IMR-90 (cell line): ENCODE measurements around the gene LY6G5C. TPM values are rescaled to one million over a fixed set of nuclear protein-coding genes. Genes with fewer than 3 reads are reported as not detected.

ENCODE experiments used
- ATAC-seq: fragments of 200-7000 bp; cut with Tn5 transposase; 2 replicates; pipeline ENCODE4 v1.9.1; 2020; ENCODE audit warnings: low read depth, mild to moderate bottlenecking, moderate library complexity
- BruUV-seq: library from RNA; stranded (reverse); fragments of 400-500 nt; replicated peaks from 2 replicates; lab custom pipeline; 2021; lab: Mats Ljungman, UMichigan
- CTCF ChIA-PET: fragments of 300-600 bp; formaldehyde crosslinking; extraction: SDS; loops from one replicate; lab custom pipeline; 2021; ENCODE audit warnings: antibody characterized with exemption; lab: Yijun Ruan, JAX
- POLR2A ChIA-PET: fragments of 300-600 bp; sonication (Branson Sonifier 250); formaldehyde crosslinking; loops from one replicate; lab custom pipeline; 2022; ENCODE audit warnings: antibody characterized with exemption; ENCODE audit not compliant: unreplicated experiment; lab: Charles Lee
- DNase-seq: peaks from one replicate; pipeline ENCODE4 v3.0.0; 2013
- H2AFZ ChIP-seq: replicated peaks from 2 replicates; pipeline ENCODE3; 2013; ENCODE audit warnings: low read length, mild to moderate bottlenecking; ENCODE audit not compliant: poor library complexity
- H2AK5ac ChIP-seq: 2 replicates; pipeline ENCODE4 v1.6.1; 2013; ENCODE audit warnings: low read depth, low read length, inconsistent platforms
- H2AK9ac ChIP-seq: replicated peaks from 2 replicates; pipeline ENCODE3; 2013; ENCODE audit warnings: mild to moderate bottlenecking, low read depth, low read length, moderate library complexity; ENCODE audit not compliant: poor library complexity
- H2BK120ac ChIP-seq: 2 replicates; pipeline ENCODE4 v1.6.1; 2013; ENCODE audit warnings: low read depth, low read length, inconsistent platforms
- H2BK15ac ChIP-seq: 3 replicates; pipeline ENCODE4 v1.6.1; 2013; ENCODE audit warnings: low read depth, low read length, inconsistent platforms
- H2BK20ac ChIP-seq: 2 replicates; pipeline ENCODE4 v1.6.1; 2013; ENCODE audit warnings: low read depth, mild to moderate bottlenecking, inconsistent platforms, low read length, moderate library complexity
- H2BK5ac ChIP-seq: 2 replicates; pipeline ENCODE4 v1.6.1; 2013; ENCODE audit warnings: mild to moderate bottlenecking, low read depth, low read length, inconsistent platforms; ENCODE audit not compliant: poor library complexity, severe bottlenecking
- H3K14ac ChIP-seq: replicated peaks from 2 replicates; pipeline ENCODE4 v1.6.1; 2013; ENCODE audit warnings: low read depth, low read length, inconsistent platforms
- H3K18ac ChIP-seq: 2 replicates; pipeline ENCODE4 v1.6.1; 2013; ENCODE audit warnings: low read depth, low read length, control low read depth
- H3K23ac ChIP-seq: 2 replicates; pipeline ENCODE4 v1.6.1; 2013; ENCODE audit warnings: low read depth, low read length, inconsistent platforms
- H3K27ac ChIP-seq: 2 replicates; pipeline ENCODE4 v1.5.1; 2013; ENCODE audit warnings: mild to moderate bottlenecking, control low read depth, low read length; ENCODE audit not compliant: insufficient read depth
- H3K27me3 ChIP-seq: 2 replicates; pipeline ENCODE4 v1.6.1; 2013; ENCODE audit warnings: low read length; ENCODE audit not compliant: control insufficient read depth, insufficient read depth
- H3K36me3 ChIP-seq: 2 replicates; pipeline ENCODE4 v1.6.1; 2013; ENCODE audit warnings: low read length, mixed read lengths; ENCODE audit not compliant: control insufficient read depth, insufficient read depth
- H3K4ac ChIP-seq: 2 replicates; pipeline ENCODE4 v1.6.1; 2013; ENCODE audit warnings: low read depth, low read length, inconsistent platforms
- H3K4me1 ChIP-seq: 2 replicates; pipeline ENCODE4 v1.6.1; 2013; ENCODE audit warnings: low read length, mixed read lengths; ENCODE audit not compliant: control insufficient read depth, insufficient read depth
- H3K4me2 ChIP-seq: 2 replicates; pipeline ENCODE4 v1.6.1; 2013; ENCODE audit warnings: low read depth, mild to moderate bottlenecking, control low read depth, low read length, moderate library complexity
- H3K4me3 ChIP-seq: 2 replicates; pipeline ENCODE4 v1.5.1; 2013; ENCODE audit warnings: low read depth, mild to moderate bottlenecking, control low read depth, low read length, moderate library complexity; ENCODE audit not compliant: insufficient read depth
- H3K56ac ChIP-seq: 2 replicates; pipeline ENCODE4 v1.6.1; 2013; ENCODE audit warnings: low read length, inconsistent platforms; ENCODE audit not compliant: insufficient read depth; ENCODE audit errors: extremely low read depth
- H3K79me1 ChIP-seq, 2 experiments: 2 replicates each; pipeline ENCODE4 v1.6.1; 2013; ENCODE audit warnings: low read length in 2 of 2, inconsistent platforms in 1 of 2, low read depth in 1 of 2
- H3K9ac ChIP-seq: 2 replicates; pipeline ENCODE4 v1.6.1; 2013; ENCODE audit warnings: low read depth, low read length, control low read depth
- H3K9me1 ChIP-seq: 2 replicates; pipeline ENCODE4 v1.6.1; 2013; ENCODE audit warnings: low read length, inconsistent platforms; ENCODE audit not compliant: insufficient read depth
- H3K9me3 ChIP-seq: 2 replicates; pipeline ENCODE4 v1.6.1; 2013; ENCODE audit warnings: low read length; ENCODE audit not compliant: control insufficient read depth, insufficient read depth
- H4K20me1 ChIP-seq: 2 replicates; pipeline ENCODE4 v1.6.1; 2013; ENCODE audit warnings: low read length, inconsistent platforms; ENCODE audit not compliant: insufficient read depth
- H4K5ac ChIP-seq: 2 replicates; pipeline ENCODE4 v1.6.1; 2013; ENCODE audit warnings: mild to moderate bottlenecking, low read depth, low read length, control low read depth
- H4K8ac ChIP-seq, 2 experiments: 2 replicates each; pipeline ENCODE4 v1.6.1; 2013; ENCODE audit warnings: low read depth in 2 of 2, low read length in 2 of 2, control low read depth in 1 of 2, inconsistent platforms in 1 of 2
- H4K91ac ChIP-seq: 2 replicates; pipeline ENCODE4 v1.6.1; 2013; ENCODE audit warnings: low read depth, low read length, inconsistent platforms; ENCODE audit not compliant: insufficient read depth
- BHLHE40 ChIP-seq: fragments of 150-350 bp; IDR thresholded peaks from 2 replicates; pipeline ENCODE4 v1.6.1; 2016; ENCODE audit warnings: mild to moderate bottlenecking, low read depth, low read length
- CEBPB ChIP-seq: IDR thresholded peaks from 2 replicates; pipeline ENCODE4 v1.6.1; 2012; ENCODE audit warnings: low read depth, low read length, improper control_type of control experiment
- CHD1 ChIP-seq: IDR thresholded peaks from 2 replicates; pipeline ENCODE4 v1.6.1; 2012; ENCODE audit warnings: low read depth, low read length, improper control_type of control experiment
- CTCF ChIP-seq: conservative IDR thresholded peaks from 2 replicates; pipeline ENCODE4 v1.5.1; 2012; ENCODE audit warnings: mild to moderate bottlenecking, low read depth, low read length, improper control_type of control experiment
- ELK1 ChIP-seq: fragments of 150-350 bp; IDR thresholded peaks from 2 replicates; pipeline ENCODE4 v1.6.1; 2016; ENCODE audit warnings: low read depth, mild to moderate bottlenecking, low read length, moderate library complexity, borderline replicate concordance
- FOS ChIP-seq: fragments of 150-350 bp; IDR thresholded peaks from 2 replicates; pipeline ENCODE4 v1.6.1; 2016; ENCODE audit warnings: low read depth, low read length
- MAFK ChIP-seq: IDR thresholded peaks from 2 replicates; pipeline ENCODE4 v1.6.1; 2012; ENCODE audit warnings: low read depth, low read length, improper control_type of control experiment
- MAZ ChIP-seq: IDR thresholded peaks from 2 replicates; pipeline ENCODE4 v1.6.1; 2012; ENCODE audit warnings: low read depth, mild to moderate bottlenecking, low read length, improper control_type of control experiment, moderate library complexity, borderline replicate concordance
- MXI1 ChIP-seq: IDR thresholded peaks from 2 replicates; pipeline ENCODE4 v1.6.1; 2012; ENCODE audit warnings: low read depth, mild to moderate bottlenecking, low read length, moderate library complexity, borderline replicate concordance
- NFE2L2 ChIP-seq: fragments of 150-350 bp; IDR thresholded peaks from 2 replicates; pipeline ENCODE4 v1.6.1; 2016; ENCODE audit warnings: low read depth, mild to moderate bottlenecking, low read length
- POLR2A ChIP-seq: IDR thresholded peaks from 2 replicates; pipeline ENCODE4 v1.6.1; 2012; ENCODE audit warnings: mild to moderate bottlenecking, low read depth, low read length
- RAD21 ChIP-seq: IDR thresholded peaks from 2 replicates; pipeline ENCODE4 v1.6.1; 2012; ENCODE audit warnings: low read length, improper control_type of control experiment
- RCOR1 ChIP-seq: IDR thresholded peaks from 2 replicates; pipeline ENCODE4 v1.6.1; 2012; ENCODE audit warnings: mild to moderate bottlenecking, low read length, improper control_type of control experiment; ENCODE audit not compliant: insufficient replicate concordance
- RFX5 ChIP-seq: IDR thresholded peaks from 2 replicates; pipeline ENCODE4 v1.8.0; 2012; ENCODE audit warnings: low read depth, mild to moderate bottlenecking, low read length, moderate library complexity
- SMC3 ChIP-seq: fragments of 150-350 bp; IDR thresholded peaks from 2 replicates; pipeline ENCODE4 v1.6.1; 2016; ENCODE audit warnings: low read depth, mild to moderate bottlenecking, antibody characterized with exemption, low read length, moderate library complexity
- USF2 ChIP-seq: fragments of 150-350 bp; IDR thresholded peaks from 2 replicates; pipeline ENCODE4 v1.6.1; 2017; ENCODE audit warnings: mild to moderate bottlenecking, antibody characterized with exemption, low read length, low read depth
- WGBS, 2 experiments: methylation state at CpG; one replicate each; pipeline versions ENCODE4 v1.1.5 to v1.1.7; 2013; ENCODE audit warnings: missing lambda C conversion rate in 2 of 2; ENCODE audit not compliant: insufficient read length in 1 of 2; ENCODE audit errors: extremely low coverage in 2 of 2; 5-methylcytosine and 5-hydroxymethylcytosine counted together
- dilution Hi-C: fragments of 300-500 bp; cut with HindIII; formaldehyde crosslinking; loops from one replicate; pipeline ENCODE4 v1.14.3; 2018; ENCODE audit warnings: low sequenced_read_pairs; ENCODE audit not compliant: unreplicated experiment
- in situ Hi-C: fragments of 300-500 bp; cut with MboI; formaldehyde crosslinking; loops from 3 replicates; pipeline ENCODE4 v1.14.3; 2019; ENCODE audit warnings: low sequenced_read_pairs, inconsistent platforms, mixed read lengths
- intact Hi-C: fragments of 100-400 bp; cut with micrococcal nuclease; formaldehyde crosslinking; loops from 2 replicates; pipeline ENCODE4 v1.10.0; 2022
- polyA plus RNA-seq, 3 experiments: library from polyadenylated mRNA; depleted of rRNA; stranded (reverse); fragments of >200 nt; gene quantifications; 2 replicates each; pipeline ENCODE4 v1.2.3, GENCODE V29; 2012; ENCODE audit warnings: low replicate concordance in 1 of 3
- total RNA-seq: library from RNA; depleted of rRNA; stranded (reverse); fragments of >200 nt; gene quantifications from 2 replicates; pipeline ENCODE4 v1.2.3, GENCODE V29; 2012

Gene LY6G5C
- total and polyA plus RNA-seq, 2 of the 4 experiments (the other 2 are of a cell fraction), result 0.18 to 2.0 TPM

- H2BK120ac ChIP-seq, result no peak overlapping the region
- H3K27me3 ChIP-seq, result no peaks in the 10 kb centered on the region
- no peak overlapping the region for H4K91ac ChIP-seq
- in situ Hi-C loops, result no loop called here
- H2BK15ac ChIP-seq, result no peak overlapping the region
- no TSS peak for BruUV-seq
- ChIA-PET CTCF (no interaction called here), POLR2A (no interaction called here)
- no peaks in the 10 kb centered on the region for H4K20me1 ChIP-seq
- H3K9me3 ChIP-seq, result no peaks in the 10 kb centered on the region
- dilution Hi-C loops, result no loop called here
- no peak for ATAC-seq
- H3K4ac ChIP-seq, result no peak overlapping the region
- no peak overlapping the region for H2AK5ac ChIP-seq
- no peak overlapping the region for H2AK9ac ChIP-seq
- no peaks in the 10 kb centered on the region for H3K79me1 ChIP-seq
- H2BK20ac ChIP-seq, result no peak overlapping the region
- no peak overlapping the region for H3K4me3 ChIP-seq
- no peak overlapping the region for H3K27ac ChIP-seq
- H3K23ac ChIP-seq, result no peak overlapping the region
- H4K5ac ChIP-seq, result no peak overlapping the region
- no peak overlapping the region for H3K9ac ChIP-seq
- H3K18ac ChIP-seq, result no peak overlapping the region
- TF ChIP-seq CEBPB, result no peak
- TF ChIP-seq FOS, result no peak
- TF ChIP-seq CHD1, result no peak
- no peak for TF ChIP-seq NFE2L2
- TF ChIP-seq POLR2A, result no peak
- no peak for TF ChIP-seq MAFK
- no peak for TF ChIP-seq RAD21
- TF ChIP-seq RFX5, result no peak
- no peak for TF ChIP-seq RCOR1
- no peak for TF ChIP-seq MXI1
- no peak for TF ChIP-seq MAZ
- no peak for TF ChIP-seq ELK1
- no peak for TF ChIP-seq BHLHE40
- TF ChIP-seq CTCF, result no peak
- no peak for TF ChIP-seq SMC3
- no peak for TF ChIP-seq USF2
- H3K9me1 ChIP-seq, result no peaks in the 10 kb centered on the region
- peaks cover 9% of the 10 kb centered on the region for H3K4me1 ChIP-seq
- H3K4me2 ChIP-seq, result no peak overlapping the region
- H4K8ac ChIP-seq, result no peak overlapping the region
- peaks cover 8% of the 10 kb centered on the region; the same call in 1 of the 2 replicates for H3K36me3 ChIP-seq
- no peak overlapping the region for H2AFZ ChIP-seq
- no peak for DNase-seq
- intact Hi-C loops, result no loop called here
- no peak overlapping the region for H3K14ac ChIP-seq
- H3K56ac ChIP-seq, result no peak overlapping the region
- 68% methylated on average over 5 of the region's 8 CpGs; no CpG with 5 or more reads in 1 of the 2 experiments for WGBS, 2 experiments
- no peak overlapping the region for H2BK5ac ChIP-seq
These were observed 2.9 kb downstream of the LY6G5C start for GRCh38 chr6:31677955-31678354.
